ENCODE results near the gene ENO3. TPM values are rescaled to one million over a fixed set of nuclear protein-coding genes. Genes with fewer than 3 reads are reported as not detected.

The ENO3 gene
- total RNA-seq, 1 experiment from 2014 or later: 24.6 TPM

GRCh38 chr17:4931963-4932362, 19.0 kb upstream of the ENO3 start, which contains the start of gene GP1BA:
TSS of gene GP1BA (plus strand) at chr17:4932277. CDS start at chr17:4932605, 328 bp downstream.
- no peaks in the 10 kb centered on the region for H3K27me3 ChIP-seq (ENCODE audit: insufficient read depth, low read length)
- no peaks in the 10 kb centered on the region for H3K9me3 ChIP-seq (ENCODE audit: control insufficient read depth in 1 of 2, insufficient read depth in 1 of 2, low read depth in 1 of 2, low read length in 2 of 2)
- H3K27ac ChIP-seq (ENCODE audit: low read depth, low read length): no peak within 1 kb of the TSS
- DNase-seq (ENCODE audit: low read depth, low spot score) (no peak), ATAC-seq (no peak)
- no peak within 1 kb of the TSS for H2AFZ ChIP-seq (ENCODE audit: low read depth, low read length, poor library complexity, severe bottlenecking)
- H4K20me1 ChIP-seq (ENCODE audit: insufficient read depth): no peaks in the 10 kb centered on the region
- H3K4me2 ChIP-seq (ENCODE audit: low read length): no peak within 1 kb of the TSS
- H3K79me2 ChIP-seq (ENCODE audit: insufficient read depth, low read length): no peaks in the 10 kb centered on the region; the same call in 1 of the 2 replicates
- CTCF ChIA-PET: no interaction called here
- BruUV-seq (replicated peaks): no TSS peak
- intact Hi-C loops (cut with micrococcal nuclease): no loop called here
- RAD21 ChIA-PET (ENCODE audit: low non-redundant PET in 1 of 2, low total read pairs in 2 of 2, uncharacterized antibody in 2 of 2, unreplicated experiment in 2 of 2): no interaction called here
- H3K4me3 ChIP-seq (replicated peaks in 1 of 2; ENCODE audit: low read depth in 1 of 2, low read length in 2 of 2): no peak within 1 kb of the TSS
- no peak for TF ChIP-seq CEBPB (IDR thresholded peaks at IDR 0.05; ENCODE audit: low read depth)
- no peak for TF ChIP-seq CTCF (IDR thresholded peaks at IDR 0.05 in 2 of 3, conservative IDR thresholded peaks at IDR 0.05 in 1 of 3; ENCODE audit: borderline replicate concordance in 1 of 3, insufficient read depth in 1 of 3, low read depth in 2 of 3, low read length in 2 of 3)
- no peak for TF ChIP-seq EGR1 (IDR thresholded peaks at IDR 0.05; ENCODE audit: low read depth)
- no peak for TF ChIP-seq ZFX (IDR thresholded peaks at IDR 0.05)
- no peak for TF ChIP-seq POLR2A (IDR thresholded peaks at IDR 0.05; ENCODE audit: borderline replicate concordance, extremely low read depth, insufficient read depth, insufficient read length)
- no peak for TF ChIP-seq ELF1 (IDR thresholded peaks at IDR 0.05; ENCODE audit: borderline replicate concordance, low read depth)
- no peak for TF ChIP-seq FOSL1 (IDR thresholded peaks at IDR 0.05; ENCODE audit: low read depth)
- no peak for TF ChIP-seq POLR2AphosphoS5 (IDR thresholded peaks at IDR 0.05; ENCODE audit: low read depth, low read length)
- no peak for TF ChIP-seq SP1 (IDR thresholded peaks at IDR 0.05; ENCODE audit: low read depth)
- TF ChIP-seq, protein P1, sequence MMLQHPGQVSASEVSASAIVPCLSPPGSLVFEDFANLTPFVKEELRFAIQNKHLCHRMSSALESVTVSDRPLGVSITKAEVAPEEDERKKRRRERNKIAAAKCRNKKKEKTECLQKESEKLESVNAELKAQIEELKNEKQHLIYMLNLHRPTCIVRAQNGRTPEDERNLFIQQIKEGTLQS (IDR thresholded peaks at IDR 0.05): no peak
- TF ChIP-seq, protein P2, sequence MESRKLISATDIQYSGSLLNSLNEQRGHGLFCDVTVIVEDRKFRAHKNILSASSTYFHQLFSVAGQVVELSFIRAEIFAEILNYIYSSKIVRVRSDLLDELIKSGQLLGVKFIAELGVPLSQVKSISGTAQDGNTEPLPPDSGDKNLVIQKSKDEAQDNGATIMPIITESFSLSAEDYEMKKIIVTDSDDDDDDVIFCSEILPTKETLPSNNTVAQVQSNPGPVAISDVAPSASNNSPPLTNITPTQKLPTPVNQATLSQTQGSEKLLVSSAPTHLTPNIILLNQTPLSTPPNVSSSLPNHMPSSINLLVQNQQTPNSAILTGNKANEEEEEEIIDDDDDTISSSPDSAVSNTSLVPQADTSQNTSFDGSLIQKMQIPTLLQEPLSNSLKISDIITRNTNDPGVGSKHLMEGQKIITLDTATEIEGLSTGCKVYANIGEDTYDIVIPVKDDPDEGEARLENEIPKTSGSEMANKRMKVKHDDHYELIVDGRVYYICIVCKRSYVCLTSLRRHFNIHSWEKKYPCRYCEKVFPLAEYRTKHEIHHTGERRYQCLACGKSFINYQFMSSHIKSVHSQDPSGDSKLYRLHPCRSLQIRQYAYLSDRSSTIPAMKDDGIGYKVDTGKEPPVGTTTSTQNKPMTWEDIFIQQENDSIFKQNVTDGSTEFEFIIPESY (IDR thresholded peaks at IDR 0.05; ENCODE audit: extremely low read depth, insufficient replicate concordance, low read length): no peak
- no peak for TF ChIP-seq EZH2 (IDR thresholded peaks at IDR 0.05)
- TF ChIP-seq, protein P3, sequence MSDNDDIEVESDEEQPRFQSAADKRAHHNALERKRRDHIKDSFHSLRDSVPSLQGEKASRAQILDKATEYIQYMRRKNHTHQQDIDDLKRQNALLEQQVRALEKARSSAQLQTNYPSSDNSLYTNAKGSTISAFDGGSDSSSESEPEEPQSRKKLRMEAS (IDR thresholded peaks at IDR 0.05): no peak
- no peak for TF ChIP-seq EZH2phosphoT487 (IDR thresholded peaks at IDR 0.05; ENCODE audit: borderline replicate concordance)
- no peak for TF ChIP-seq SRF (IDR thresholded peaks at IDR 0.05; ENCODE audit: low read depth)
- TF ChIP-seq ZNF274 (IDR thresholded peaks at IDR 0.05; ENCODE audit: low read depth, low read length): no peak
- no peak for TF ChIP-seq RAD21 (IDR thresholded peaks at IDR 0.05; ENCODE audit: low read depth)
- no peak for TF ChIP-seq TCF7L2 (IDR thresholded peaks at IDR 0.05; ENCODE audit: borderline replicate concordance, extremely low read depth, insufficient read depth, insufficient read length)
- peaks cover 0 to 3% of the 10 kb centered on the region in 2 experiments; a peak in 1 of 4 replicates for H3K36me3 ChIP-seq (ENCODE audit: control insufficient read depth in 1 of 2, insufficient read depth in 2 of 2, low read length in 2 of 2)
- no peak within 1 kb of the TSS for H3K9ac ChIP-seq (ENCODE audit: low read length)
- peaks cover 8 to 9% of the 10 kb centered on the region in 2 experiments for H3K4me1 ChIP-seq (ENCODE audit: control insufficient read depth in 1 of 2, insufficient read depth in 2 of 2, low read length in 2 of 2)
- POLR2A ChIA-PET: no interaction called here
- no peaks in the 10 kb centered on the region for H3K9me2 ChIP-seq (ENCODE audit: insufficient read depth)
